HepG2 (cell line): ENCODE data around the gene TOB1. TPM values are rescaled to one million over a fixed set of nuclear protein-coding genes. Genes with fewer than 3 reads are reported as not detected.
A peak's percentile ranks its signal among the peaks of the same experiment; 100 is the strongest.

Source experiments
- BCLAF1 ChIP-seq: fragments of 450-650 bp; IDR thresholded peaks from 2 replicates; pipeline ENCODE4 v1.6.1; 2017; ENCODE audit warnings: mild to moderate bottlenecking
- DZIP1 ChIP-seq: sonication (generic); formaldehyde crosslinking; IDR thresholded peaks from 2 replicates; pipeline ENCODE4 v1.5.0; 2020; ENCODE audit warnings: mild to moderate bottlenecking, missing genetic modification reagents
- HBP1 ChIP-seq: IDR thresholded peaks from 2 replicates; pipeline ENCODE4 v1.6.1; 2016; ENCODE audit warnings: low read depth, control low read depth
- HES4 ChIP-seq: sonication (generic); formaldehyde crosslinking; IDR thresholded peaks from 2 replicates; pipeline ENCODE4 v1.9.0; 2021; ENCODE audit warnings: mild to moderate bottlenecking, missing genetic modification reagents, borderline replicate concordance
- MLXIP ChIP-seq: sonication (generic); formaldehyde crosslinking; IDR thresholded peaks from 2 replicates; pipeline ENCODE4 v1.9.0; 2021; ENCODE audit warnings: missing genetic modification reagents, borderline replicate concordance
- SIX4 ChIP-seq: sonication (generic); formaldehyde crosslinking; IDR thresholded peaks from 2 replicates; pipeline ENCODE4 v1.4.0; 2020; ENCODE audit warnings: missing genetic modification reagents
- U2AF2 ChIP-seq: fragments of 200-400 bp; formaldehyde crosslinking; IDR thresholded peaks from 2 replicates; pipeline ENCODE4 v1.6.1; 2017; ENCODE audit warnings: low read depth, mild to moderate bottlenecking, low read length
- WIZ ChIP-seq: sonication (generic); formaldehyde crosslinking; IDR thresholded peaks from 2 replicates; pipeline ENCODE4 v1.5.1; 2020; ENCODE audit warnings: mild to moderate bottlenecking, missing genetic modification reagents
- ZBTB25 ChIP-seq: IDR thresholded peaks from 2 replicates; pipeline ENCODE4 v1.6.1; 2018; ENCODE audit warnings: missing genetic modification reagents
- ZBTB3 ChIP-seq: sonication (generic); formaldehyde crosslinking; IDR thresholded peaks from 2 replicates; pipeline ENCODE4 v1.4.0; 2020; ENCODE audit warnings: low read depth, mild to moderate bottlenecking, moderate library complexity, missing genetic modification reagents, borderline replicate concordance
- ZBTB38 ChIP-seq: sonication (generic); formaldehyde crosslinking; IDR thresholded peaks from 2 replicates; pipeline ENCODE4 v1.5.1; 2020; ENCODE audit warnings: mild to moderate bottlenecking, missing genetic modification reagents
- ZNF101 ChIP-seq: sonication (generic); formaldehyde crosslinking; IDR thresholded peaks from 2 replicates; pipeline ENCODE4 v1.4.0; 2020; ENCODE audit warnings: mild to moderate bottlenecking, low read depth, missing genetic modification reagents, borderline replicate concordance
- ZNF124 ChIP-seq: sonication (generic); formaldehyde crosslinking; IDR thresholded peaks from 2 replicates; pipeline ENCODE4 v1.4.0; 2020; ENCODE audit warnings: missing genetic modification reagents
- ZNF296 ChIP-seq: sonication (generic); formaldehyde crosslinking; conservative IDR thresholded peaks from 2 replicates; pipeline ENCODE4 v1.5.0; 2020; ENCODE audit warnings: mild to moderate bottlenecking, missing genetic modification reagents
- ZNF333 ChIP-seq: sonication (generic); formaldehyde crosslinking; IDR thresholded peaks from 2 replicates; pipeline ENCODE4 v1.4.0; 2020; ENCODE audit warnings: mild to moderate bottlenecking, missing genetic modification reagents, borderline replicate concordance
- ZNF501 ChIP-seq: sonication (generic); formaldehyde crosslinking; IDR thresholded peaks from 2 replicates; pipeline ENCODE4 v1.5.1; 2020; ENCODE audit warnings: mild to moderate bottlenecking, moderate library complexity, missing genetic modification reagents
- ZNF564 ChIP-seq: sonication (generic); formaldehyde crosslinking; IDR thresholded peaks from 2 replicates; pipeline ENCODE4 v1.8.1; 2023; ENCODE audit warnings: mild to moderate bottlenecking, missing genetic modification reagents
- ZNF841 ChIP-seq: sonication (generic); formaldehyde crosslinking; IDR thresholded peaks from 2 replicates; pipeline ENCODE4 v1.8.1; 2023; ENCODE audit warnings: missing genetic modification reagents, borderline replicate concordance
- ZNF878 ChIP-seq: sonication (generic); formaldehyde crosslinking; IDR thresholded peaks from 2 replicates; pipeline ENCODE4 v1.8.1; 2023; ENCODE audit warnings: mild to moderate bottlenecking, missing genetic modification reagents, moderate library complexity
- ZNF891 ChIP-seq: sonication (generic); formaldehyde crosslinking; IDR thresholded peaks from 2 replicates; pipeline ENCODE4 v1.5.0; 2020; ENCODE audit warnings: mild to moderate bottlenecking, missing genetic modification reagents
- polyA plus RNA-seq, 8 experiments: library from polyadenylated mRNA; depleted of rRNA in 3 of 8; stranded (reverse) in 7 of 8; unstranded in 1 of 8; fragments of >200 nt; fragmentation: Illumina TruSeq in 4 of 8; extraction: Trizol in 4 of 8; gene quantifications; 2 replicates each; pipeline versions ENCODE4 v1.2.1 to v1.2.3, GENCODE V29; 2011 to 2016; ENCODE audit warnings: low read depth in 4 of 8, missing spikeins in 1 of 8, mixed read lengths in 1 of 8; ENCODE audit not compliant: insufficient read depth in 1 of 8
- total RNA-seq, 5 experiments: library from RNA; depleted of rRNA; stranded (reverse); fragments of >200 nt; fragmentation: Illumina TruSeq; extraction: Trizol; gene quantifications; 2 replicates each; pipeline ENCODE4 v1.2.3, GENCODE V29; 2016; ENCODE audit warnings: low read depth in 1 of 5

Gene TOB1
- total and polyA plus RNA-seq, 2 of the 13 experiments (the other 11 are each of a cell fraction or from before 2014, with no cell fraction given) = 21.9 to 57.7 TPM

- TF ChIP-seq MLXIP (CRISPR knock-in tag) (no peak), ZNF841 (CRISPR knock-in tag) (no peak), ZBTB38 (CRISPR knock-in tag) (no peak), ZNF333 (CRISPR knock-in tag) (no peak), ZBTB25 (no peak), HBP1 (CRISPR knock-in tag) (no peak), ZNF124 (CRISPR knock-in tag) (no peak), ZNF501 (CRISPR knock-in tag) (0 out of 2 replicates have a peak, but pooled peaks have one; percentile 17), ZNF878 (CRISPR knock-in tag) (no peak), ZNF564 (CRISPR knock-in tag) (no peak; the same call in 1 of the 2 replicates), SIX4 (CRISPR knock-in tag) (peak; percentile 67; the same call in 1 of the 2 replicates), HES4 (CRISPR knock-in tag) (no peak), ZNF891 (CRISPR knock-in tag) (peak; percentile 49), ZNF101 (CRISPR knock-in tag) (no peak), U2AF2 (no peak), BCLAF1 (no peak), ZNF296 (CRISPR knock-in tag) (no peak), WIZ (CRISPR knock-in tag) (no peak), DZIP1 (CRISPR knock-in tag) (peak; percentile 61; the same call in 1 of the 2 replicates), ZBTB3 (peak; percentile 59; the same call in 1 of the 2 replicates)
Measured at GRCh38 chr17:50905460-50905803, 39.3 kb upstream of the TOB1 start (continued).
